Mesothelial cell of epicardium (in vitro differentiated cells): Measurements from ENCODE around the gene CNOT6. TPM values are rescaled to one million over a fixed set of nuclear protein-coding genes. Genes with fewer than 3 reads are reported as not detected.

Experiments used
- DNase-seq, 2 experiments: peaks; one replicate each; pipeline ENCODE4 v3.0.0; 2021; ENCODE audit warnings: low spot score in 2 of 2; ENCODE audit not compliant: unreplicated experiment in 2 of 2
- H3K27ac Mint-ChIP-seq: 2 replicates; pipeline ENCODE4 v1.8.0; 2021; ENCODE audit warnings: mixed read lengths
- H3K27me3 Mint-ChIP-seq: 2 replicates; pipeline ENCODE4 v1.8.0; 2021; ENCODE audit warnings: low read depth, mixed read lengths
- H3K36me3 Mint-ChIP-seq: 2 replicates; pipeline ENCODE4 v1.8.0; 2021; ENCODE audit warnings: mixed read lengths
- H3K4me1 Mint-ChIP-seq: 2 replicates; pipeline ENCODE4 v1.8.0; 2021; ENCODE audit warnings: mixed read lengths
- H3K4me3 Mint-ChIP-seq: 2 replicates; pipeline ENCODE4 v1.8.0; 2021; ENCODE audit warnings: mild to moderate bottlenecking, moderate library complexity, mixed read lengths
- H3K9me3 Mint-ChIP-seq: 2 replicates; pipeline ENCODE4 v1.8.0; 2021; ENCODE audit warnings: mixed read lengths
- CTCF ChIP-seq: fragments of 200-600 bp; sonication (generic); IDR thresholded peaks from one replicate; pipeline ENCODE4 v1.5.0; 2021; ENCODE audit warnings: antibody characterized with exemption; ENCODE audit not compliant: unreplicated experiment
- total RNA-seq: library from RNA; stranded (reverse); gene quantifications from 3 replicates; pipeline ENCODE4 v1.2.1, GENCODE V29; 2021

Gene CNOT6
- total RNA-seq, 1 donor from 2014 or later: 53.7 TPM

GRCh38 chr5:180519098-180519497 lies 24.9 kb downstream of the CNOT6 start:
- no peak overlapping the region for H3K4me3 Mint-ChIP-seq
- H3K27me3 Mint-ChIP-seq: no peaks in the 10 kb centered on the region
- DNase-seq: no peak
- peaks cover 2% of the 10 kb centered on the region for H3K36me3 Mint-ChIP-seq
- peak overlapping the region; percentile 14 for H3K27ac Mint-ChIP-seq
- H3K9me3 Mint-ChIP-seq: no peaks in the 10 kb centered on the region
- TF ChIP-seq CTCF: no peak
- H3K4me1 Mint-ChIP-seq: peaks cover 28% of the 10 kb centered on the region

- no peaks in the 10 kb centered on the region for H3K36me3 Mint-ChIP-seq
- no peak overlapping the region for H3K4me3 Mint-ChIP-seq
- H3K27ac Mint-ChIP-seq: peak overlapping the region; percentile 35
- no peak for TF ChIP-seq CTCF
- no peaks in the 10 kb centered on the region for H3K9me3 Mint-ChIP-seq
- H3K4me1 Mint-ChIP-seq: peaks cover 37% of the 10 kb centered on the region
- no peaks in the 10 kb centered on the region for H3K27me3 Mint-ChIP-seq
- no peak for DNase-seq
These were observed 26.9 kb downstream of the CNOT6 start for GRCh38 chr5:180521101-180521500.

GRCh38 chr5:180521591-180521990 lies 27.4 kb downstream of the CNOT6 start:
- Mint-ChIP-seq H3K36me3 (no peaks in the 10 kb centered on the region), H3K27me3 (no peaks in the 10 kb centered on the region), H3K9me3 (no peaks in the 10 kb centered on the region), H3K4me1 (peaks cover 42% of the 10 kb centered on the region), H3K27ac (peak overlapping the region; percentile 7), H3K4me3 (no peak overlapping the region)
- TF ChIP-seq CTCF: no peak
- DNase-seq: no peak

- no peaks in the 10 kb centered on the region for H3K9me3 Mint-ChIP-seq
- peak overlapping the region; percentile 86 for H3K27ac Mint-ChIP-seq
- DNase-seq: no peak
- TF ChIP-seq CTCF: no peak
- H3K36me3 Mint-ChIP-seq: no peaks in the 10 kb centered on the region
- H3K4me1 Mint-ChIP-seq: peaks cover 42% of the 10 kb centered on the region
- no peaks in the 10 kb centered on the region for H3K27me3 Mint-ChIP-seq
- H3K4me3 Mint-ChIP-seq: no peak overlapping the region
These were observed 28.2 kb downstream of the CNOT6 start for GRCh38 chr5:180522330-180522729.

- peak overlapping the region; percentile 86 for H3K27ac Mint-ChIP-seq
- H3K36me3 Mint-ChIP-seq: no peaks in the 10 kb centered on the region
- H3K27me3 Mint-ChIP-seq: no peaks in the 10 kb centered on the region
- H3K4me3 Mint-ChIP-seq: peak overlapping the region; percentile 5
- TF ChIP-seq CTCF: no peak
- no peak for DNase-seq
- peaks cover 38% of the 10 kb centered on the region for H3K4me1 Mint-ChIP-seq
- H3K9me3 Mint-ChIP-seq: no peaks in the 10 kb centered on the region
These were observed 29.7 kb downstream of the CNOT6 start for GRCh38 chr5:180523629-180524466.
